GM18873 (cell line): ENCODE results near the gene FLOT2.
"Not testable (repeated sequence)": the region's sequence is repeated elsewhere in the genome, so short reads cannot be mapped to it uniquely, and the experiment has no call there.

ENCODE experiments used
- ATAC-seq: cut with Tn5 transposase; IDR thresholded peaks from one replicate; pipeline ENCODE4 v1.9.1; 2021; ENCODE audit warnings: mild to moderate bottlenecking, moderate library complexity, moderate number of reproducible peaks; ENCODE audit not compliant: unreplicated experiment, low FRiP score

FLOT2 gene

DNA sequence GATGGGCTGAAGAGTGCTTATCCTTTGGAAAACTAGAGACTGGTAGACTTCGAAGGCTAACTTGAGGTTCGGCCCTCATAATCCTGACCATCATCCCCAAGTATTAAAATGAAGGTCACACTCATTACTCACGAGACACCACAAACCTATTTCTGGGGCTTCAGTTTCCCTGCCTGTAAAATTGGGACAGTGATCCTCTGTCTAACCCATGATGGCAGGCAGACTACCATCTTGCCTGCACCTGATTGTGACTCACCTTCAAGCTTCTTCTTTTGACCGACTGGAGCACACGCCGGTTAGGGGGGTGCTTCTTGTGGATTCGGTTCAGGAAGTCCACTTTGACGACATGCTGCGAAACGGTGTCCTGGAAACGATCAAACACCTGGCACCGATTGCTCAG lies 19.5 kb upstream of the FLOT2 start:
- no peak for ATAC-seq

DNA sequence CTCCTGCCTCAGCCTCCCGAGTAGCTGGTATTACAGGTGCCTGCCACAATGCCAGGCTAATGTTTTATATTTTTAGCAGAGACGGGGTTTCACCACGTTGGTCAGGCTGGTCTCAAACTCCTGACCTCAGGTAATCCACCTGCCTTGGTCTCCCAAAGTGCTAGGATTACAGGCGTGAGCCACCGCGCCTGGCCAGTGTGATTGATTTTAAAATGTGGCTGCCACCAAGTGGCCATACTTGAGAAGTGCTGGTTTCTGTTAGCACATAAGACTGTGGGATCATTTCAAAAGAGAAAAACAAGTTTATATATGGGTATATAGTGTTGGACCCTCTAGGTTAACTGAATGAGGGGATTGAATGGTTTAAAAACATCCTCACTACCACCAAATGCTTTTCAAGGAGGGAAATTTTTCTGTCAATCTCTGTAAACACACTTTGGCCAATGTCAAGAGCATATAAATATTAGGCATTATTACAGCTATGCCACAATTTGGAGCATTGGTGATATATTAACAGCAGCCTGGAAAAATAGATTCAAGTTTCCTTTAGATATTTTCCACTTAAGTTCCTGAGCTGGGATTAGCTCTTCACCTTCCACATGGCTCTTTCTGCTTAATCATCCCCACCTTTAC lies 18.9 kb upstream of the FLOT2 start:
- no peak for ATAC-seq

GRCh38 chr17:28912938-28913333 lies 15.4 kb upstream of the FLOT2 start:
- ATAC-seq = no peak

DNA sequence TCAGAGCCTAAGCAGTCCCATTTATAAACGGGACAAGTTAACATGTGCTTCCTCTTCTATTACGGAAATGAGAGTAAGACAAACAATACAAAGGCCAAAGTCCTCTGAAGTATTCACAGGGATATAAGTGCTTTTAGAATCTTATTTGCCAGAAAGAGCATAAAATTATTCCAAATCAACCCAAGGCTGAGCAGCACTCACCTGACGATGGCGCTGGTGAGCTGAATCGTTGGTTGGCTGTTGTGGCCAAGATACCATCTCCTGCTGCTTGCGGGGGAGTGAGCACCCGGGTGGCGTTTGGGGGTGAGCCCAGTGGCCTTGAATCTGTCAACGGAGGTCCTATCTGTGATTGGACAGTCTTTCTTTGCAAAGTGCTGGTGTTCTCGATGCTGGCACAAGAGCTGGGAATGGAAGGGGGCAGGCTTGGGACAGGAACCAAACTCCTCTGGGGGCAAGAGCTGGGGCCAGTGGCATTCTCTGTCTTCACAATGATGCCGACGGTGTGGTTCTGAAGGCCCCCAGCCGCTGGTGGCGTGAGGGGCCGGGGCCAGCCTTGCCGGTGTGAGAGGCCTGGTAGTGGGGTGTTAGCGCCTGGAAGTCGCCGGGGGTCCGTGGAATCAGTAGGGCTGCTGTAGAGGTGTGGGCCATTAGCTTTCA lies 14.9 kb upstream of the FLOT2 start:
- ATAC-seq = no peak

GRCh38 chr17:28911411-28912045 lies 14.0 kb upstream of the FLOT2 start:
- ATAC-seq = no peak

GRCh38 chr17:28910534-28910933 lies 13.0 kb upstream of the FLOT2 start:
- no peak for ATAC-seq

GRCh38 chr17:28908640-28909167 lies 11.2 kb upstream of the FLOT2 start:
- no peak for ATAC-seq

- ATAC-seq = no peak
These were observed 10.4 kb upstream of the FLOT2 start for GRCh38 chr17:28907709-28908475.

GRCh38 chr17:28906706-28907438 lies 9.3 kb upstream of the FLOT2 start:
- ATAC-seq = no peak

DNA sequence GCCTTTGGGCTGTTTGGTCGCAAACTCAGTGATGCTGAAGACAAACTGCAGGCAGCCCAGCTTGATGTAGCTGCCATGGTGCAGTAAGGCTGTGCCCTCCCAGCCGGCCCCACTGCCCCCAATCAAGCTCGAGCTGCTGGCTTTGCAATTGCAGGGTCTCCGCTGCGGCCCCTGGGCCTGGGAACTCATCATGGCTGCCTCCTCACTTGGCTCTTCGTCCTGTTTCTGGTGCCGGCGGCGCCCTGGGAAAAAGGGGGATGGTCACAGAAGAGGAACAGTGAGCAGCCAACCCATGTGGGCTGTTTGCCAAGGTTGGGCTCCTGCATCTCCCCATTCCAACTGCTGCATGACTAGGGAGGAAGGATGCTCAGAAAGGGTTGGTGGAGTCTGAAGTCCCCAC lies 8.7 kb upstream of the FLOT2 start:
- no peak for ATAC-seq

GRCh38 chr17:28904800-28905199 lies 7.3 kb upstream of the FLOT2 start:
- no peak for ATAC-seq

GRCh38 chr17:28903546-28903841 lies 6.0 kb upstream of the FLOT2 start:
- not testable (repeated sequence) for ATAC-seq

DNA sequence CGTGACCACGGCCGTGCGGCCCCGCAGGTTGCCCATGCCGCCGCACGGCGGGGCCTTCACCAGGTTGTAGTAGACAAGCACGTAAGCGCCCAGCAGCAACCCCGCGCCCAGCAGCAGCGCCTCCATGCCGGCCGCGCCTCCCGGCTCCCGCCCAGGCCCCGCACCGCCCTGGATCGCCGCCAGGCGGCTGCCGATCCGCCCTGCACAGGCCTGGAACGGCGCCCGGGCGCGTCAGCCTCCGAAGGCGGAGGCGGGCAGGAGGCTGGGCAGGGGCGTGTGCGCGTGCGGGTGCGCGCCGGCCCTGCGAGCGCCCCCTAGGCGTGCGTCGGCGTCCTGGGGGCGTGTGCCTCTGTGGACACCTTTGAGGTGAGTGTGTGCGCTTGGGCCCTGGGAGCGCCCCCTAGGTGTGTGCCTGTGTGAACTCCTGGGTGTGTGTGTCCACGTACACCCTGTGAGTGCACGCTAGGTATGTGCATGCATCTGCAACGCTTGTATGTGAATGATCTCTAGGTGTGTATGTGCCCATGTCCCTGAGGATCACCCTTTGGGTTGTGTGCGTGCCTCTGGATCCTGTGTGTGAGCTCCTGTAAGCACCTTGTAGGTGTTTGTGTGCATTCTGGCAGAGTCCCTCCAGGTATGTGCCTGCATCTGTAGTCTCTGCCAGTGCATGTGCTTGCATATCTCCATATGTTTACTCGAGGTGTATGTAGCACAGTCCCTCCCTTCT lies 5.4 kb upstream of the FLOT2 start, which contains the start of gene DHRS13:
Gene DHRS13 (minus strand): TSS at position 261 of the 727 bp plus-strand sequence. CDS start 135 bp downstream, at position 126.
- peak; percentile 69 for ATAC-seq

GRCh38 chr17:28901866-28902818 lies 4.6 kb upstream of the FLOT2 start:
- peak; percentile 31 for ATAC-seq

GRCh38 chr17:28900986-28901726 lies 3.6 kb upstream of the FLOT2 start:
- ATAC-seq = no peak

- no peak for ATAC-seq
These were observed 1.8 kb upstream of the FLOT2 start for GRCh38 chr17:28899212-28899815.

- ATAC-seq = no peak
These were observed 1.0 kb upstream of the FLOT2 start for GRCh38 chr17:28898527-28898955.
